CD4-positive, CD25-positive, alpha-beta regulatory T cell (primary cell): ENCODE data around the gene CLTB. TPM values are rescaled to one million over a fixed set of nuclear protein-coding genes. Genes with fewer than 3 reads are reported as not detected.

Experiments used
- ATAC-seq, 2 donors: fragments of 150-1000 bp; cut with Tn5 transposase; one replicate each; pipeline ENCODE4 v1.10.0; 2021; ENCODE audit warnings: low read depth in 2 of 2, moderate number of reproducible peaks in 2 of 2, moderate library complexity in 1 of 2
- DNase-seq, 3 donors: peaks; one replicate each; pipeline versions ENCODE4 v3.0.0 to v3.0.0-alpha.2; 2012 to 2022; ENCODE audit warnings: mixed read lengths in 1 of 3
- H3K27ac ChIP-seq: one replicate; pipeline ENCODE4 v1.7.0; 2013; ENCODE audit warnings: mild to moderate bottlenecking, low read length; ENCODE audit not compliant: insufficient read depth, poor library complexity, severe bottlenecking
- H3K27me3 ChIP-seq: one replicate; pipeline ENCODE4 v1.7.0; 2013; ENCODE audit warnings: low read length; ENCODE audit not compliant: control insufficient read depth, insufficient read depth
- H3K36me3 ChIP-seq: one replicate; pipeline ENCODE4 v1.7.0; 2013; ENCODE audit warnings: mild to moderate bottlenecking, low read length, moderate library complexity; ENCODE audit not compliant: control insufficient read depth, insufficient read depth
- H3K4me1 ChIP-seq: 2 replicates; pipeline ENCODE4 v1.7.0; 2013; ENCODE audit warnings: mild to moderate bottlenecking, low read length; ENCODE audit not compliant: insufficient read depth, control insufficient read depth, poor library complexity, severe bottlenecking
- H3K4me3 ChIP-seq: one replicate; pipeline ENCODE4 v1.7.0; 2013; ENCODE audit warnings: low read depth, mild to moderate bottlenecking, low read length, moderate library complexity
- H3K9me3 ChIP-seq, 2 experiments: 1 replicate in 1 of 2; 2 replicates in 1 of 2; pipeline ENCODE4 v1.7.0; 2013; ENCODE audit warnings: low read length in 2 of 2, mild to moderate bottlenecking in 1 of 2, moderate library complexity in 1 of 2; ENCODE audit not compliant: control insufficient read depth in 2 of 2
- H3K27ac Mint-ChIP-seq, 3 donors: one replicate each; pipeline ENCODE4 v1.8.0; 2020 to 2022; ENCODE audit warnings: mild to moderate bottlenecking in 3 of 3, mixed read lengths in 3 of 3, moderate library complexity in 2 of 3
- H3K27me3 Mint-ChIP-seq: one replicate; pipeline ENCODE4 v1.8.0; 2022; ENCODE audit warnings: mild to moderate bottlenecking, mixed read lengths
- H3K36me3 Mint-ChIP-seq: one replicate; pipeline ENCODE4 v1.8.0; 2020; ENCODE audit warnings: mixed read lengths
- H3K4me1 Mint-ChIP-seq, 4 donors: one replicate each; pipeline ENCODE4 v1.8.0; 2020 to 2022; ENCODE audit warnings: mixed read lengths in 4 of 4, mild to moderate bottlenecking in 1 of 4
- H3K4me3 Mint-ChIP-seq, 4 donors: one replicate each; pipeline ENCODE4 v1.8.0; 2020 to 2022; ENCODE audit warnings: mild to moderate bottlenecking in 4 of 4, mixed read lengths in 4 of 4, moderate library complexity in 3 of 4
- H3K9me3 Mint-ChIP-seq, 7 donors: one replicate each; pipeline ENCODE4 v1.8.0; 2020 to 2022; ENCODE audit warnings: mixed read lengths in 7 of 7, mild to moderate bottlenecking in 3 of 7, moderate library complexity in 2 of 7
- polyA plus RNA-seq, 4 donors: library from polyadenylated mRNA; unstranded; fragments of 300-500 nt; fragmentation: Illumina TruSeq; gene quantifications; one replicate each; pipeline ENCODE4 v1.2.3, GENCODE V29; 2021
- total RNA-seq: library from RNA; stranded (reverse); gene quantifications from one replicate; pipeline ENCODE4 v1.2.3, GENCODE V29; 2022

The CLTB gene
- total and polyA plus RNA-seq, 5 donors from 2014 or later, result 85.9 to 129 (median 93.4) TPM

DNA sequence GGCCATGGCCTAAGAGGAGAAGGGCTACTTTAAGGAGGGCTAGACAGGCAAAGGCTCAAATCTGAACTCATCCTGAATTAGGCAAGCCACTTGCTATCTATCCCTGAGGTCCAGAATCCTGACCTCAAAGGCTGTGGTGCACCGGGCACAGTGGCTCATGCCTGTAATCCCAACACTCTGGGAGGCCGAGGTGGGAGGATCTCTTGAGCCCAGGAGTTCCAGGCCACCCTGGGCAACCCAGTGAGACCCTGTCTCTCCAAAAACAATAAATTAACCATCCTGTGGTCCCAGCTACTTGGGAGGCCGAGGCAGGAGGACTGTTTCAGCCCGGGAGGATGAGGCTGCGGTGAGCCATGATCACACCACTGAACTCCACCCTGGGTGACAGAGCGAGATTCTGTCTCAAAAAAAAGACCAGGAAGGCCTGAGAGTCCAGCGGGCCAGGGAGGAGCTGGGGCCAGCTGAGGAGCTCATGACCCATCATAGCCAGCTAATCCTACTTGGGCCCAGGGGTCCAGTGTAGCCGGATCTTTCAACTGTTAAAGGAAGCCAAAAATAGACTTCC, 31.9 kb downstream of the CLTB start:
- no peak overlapping the region for H3K4me3 ChIP-seq
- no peak overlapping the region for H3K27ac ChIP-seq
- no peaks in the 10 kb centered on the region for H3K27me3 ChIP-seq
- DNase-seq (no peak), ATAC-seq (no peak)
- Mint-ChIP-seq H3K4me3 (no peak overlapping the region), H3K27ac (no peak overlapping the region), H3K4me1 (peaks cover 6 to 33% (median 21%) of the 10 kb centered on the region in 4 donors), H3K36me3 (peaks cover 33% of the 10 kb centered on the region), H3K9me3 (no peaks in the 10 kb centered on the region), H3K27me3 (no peaks in the 10 kb centered on the region)
- peaks cover 24% of the 10 kb centered on the region for H3K4me1 ChIP-seq
- H3K9me3 ChIP-seq, result no peaks in the 10 kb centered on the region
- H3K36me3 ChIP-seq, result peaks cover 53% of the 10 kb centered on the region

DNA sequence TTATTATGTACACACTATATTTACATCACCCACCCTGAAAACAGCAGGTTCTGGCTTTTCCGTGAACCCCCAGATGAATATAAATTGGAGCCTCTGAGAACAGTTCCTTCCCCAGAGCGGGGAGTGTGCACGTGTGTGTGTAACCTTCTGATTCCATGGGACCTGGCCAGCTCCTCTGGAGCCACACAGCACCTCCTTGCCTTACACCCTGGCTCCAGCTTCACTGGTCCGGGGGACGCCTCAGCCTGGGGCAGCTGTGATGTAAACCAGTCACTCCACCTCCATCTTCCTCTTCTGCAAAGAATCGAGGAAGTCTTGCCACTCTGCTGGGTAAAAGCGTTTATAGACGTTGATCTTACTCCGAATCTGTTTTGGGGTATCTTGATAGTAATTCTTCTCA, 32.4 kb downstream of the CLTB start:
- no peaks in the 10 kb centered on the region for H3K27me3 ChIP-seq
- Mint-ChIP-seq H3K4me3 (no peak overlapping the region), H3K27ac (no peak overlapping the region), H3K36me3 (peaks cover 33% of the 10 kb centered on the region), H3K4me1 (peaks cover 6 to 29% (median 20%) of the 10 kb centered on the region in 4 donors), H3K27me3 (no peaks in the 10 kb centered on the region), H3K9me3 (no peaks in the 10 kb centered on the region)
- ATAC-seq (no peak), DNase-seq (no peak)
- no peak overlapping the region for H3K27ac ChIP-seq
- H3K4me3 ChIP-seq, result no peak overlapping the region
- H3K4me1 ChIP-seq, result peaks cover 20% of the 10 kb centered on the region
- H3K36me3 ChIP-seq, result peaks cover 53% of the 10 kb centered on the region
- H3K9me3 ChIP-seq, result no peaks in the 10 kb centered on the region

DNA sequence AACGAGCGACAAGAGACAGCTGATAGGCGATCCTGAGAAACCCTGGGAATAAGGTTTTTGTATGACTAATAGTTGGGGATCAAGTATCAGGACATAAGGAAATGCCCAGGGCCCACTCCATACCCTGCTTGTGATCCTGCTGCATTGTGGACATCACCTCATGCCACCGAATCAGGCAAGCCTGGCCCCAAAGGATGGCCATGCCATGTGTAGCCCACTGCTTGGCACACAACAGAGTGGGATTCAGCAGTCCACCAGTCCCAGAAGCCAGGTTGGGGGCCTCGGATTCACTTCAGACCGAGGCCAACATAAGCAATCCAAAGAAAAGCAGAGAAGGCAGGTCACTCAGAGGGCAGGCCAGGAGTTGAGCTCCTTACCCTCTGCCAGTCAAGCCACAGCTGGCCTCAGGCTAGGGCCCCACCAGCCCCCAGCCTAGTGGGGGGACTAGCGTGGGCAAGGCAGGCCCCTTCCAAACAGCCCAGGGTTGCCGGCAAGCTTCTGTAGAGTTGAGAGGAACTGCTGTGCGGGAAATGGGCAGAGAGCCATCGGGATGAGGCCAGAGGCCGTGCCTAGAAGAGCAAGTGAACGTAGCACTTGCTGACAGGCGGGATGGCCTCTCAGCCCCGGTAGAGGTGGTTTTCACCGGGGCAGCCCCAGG, 33.0 kb downstream of the CLTB start:
- ATAC-seq, result no peak

DNA sequence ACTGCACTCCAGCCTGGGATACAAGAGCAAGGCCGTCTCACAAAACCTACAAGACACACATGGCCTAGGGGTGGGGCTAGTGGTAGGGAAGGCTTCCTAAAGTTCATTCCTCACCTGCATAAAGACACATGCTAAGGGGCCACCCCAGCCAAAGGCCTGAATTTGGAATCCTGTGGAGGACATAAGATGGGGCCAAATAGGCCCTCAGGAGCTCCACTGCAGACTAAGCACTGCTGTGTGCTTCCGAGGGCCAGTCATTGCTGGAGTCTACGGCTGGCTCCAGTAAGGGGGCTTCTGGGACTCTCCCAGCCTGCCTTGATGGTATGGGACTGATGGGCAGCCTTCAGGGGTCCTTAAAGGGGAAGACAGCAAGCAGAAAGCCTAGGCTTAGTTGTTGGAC, 33.6 kb downstream of the CLTB start:
- H3K27me3 Mint-ChIP-seq, result no peaks in the 10 kb centered on the region
- H3K9me3 Mint-ChIP-seq, result no peaks in the 10 kb centered on the region

More for the DNA sequence above, 33.0 kb downstream of the CLTB start:
- no peaks in the 10 kb centered on the region for H3K9me3 Mint-ChIP-seq
- Histone ChIP-seq H3K27me3 (no peaks in the 10 kb centered on the region), H3K36me3 (peaks cover 53% of the 10 kb centered on the region), H3K9me3 (no peaks in the 10 kb centered on the region), H3K27ac (no peak overlapping the region), H3K4me3 (no peak overlapping the region), H3K4me1 (peaks cover 20% of the 10 kb centered on the region)
- no peak for DNase-seq
- H3K4me1 Mint-ChIP-seq, result peaks cover 6 to 27% (median 18%) of the 10 kb centered on the region in 4 donors
- H3K4me3 Mint-ChIP-seq, result peak overlapping the region in 1 of 4 donors; percentile 58
- peaks cover 29% of the 10 kb centered on the region for H3K36me3 Mint-ChIP-seq
- H3K27ac Mint-ChIP-seq, result no peak overlapping the region
- H3K27me3 Mint-ChIP-seq, result no peaks in the 10 kb centered on the region

DNA sequence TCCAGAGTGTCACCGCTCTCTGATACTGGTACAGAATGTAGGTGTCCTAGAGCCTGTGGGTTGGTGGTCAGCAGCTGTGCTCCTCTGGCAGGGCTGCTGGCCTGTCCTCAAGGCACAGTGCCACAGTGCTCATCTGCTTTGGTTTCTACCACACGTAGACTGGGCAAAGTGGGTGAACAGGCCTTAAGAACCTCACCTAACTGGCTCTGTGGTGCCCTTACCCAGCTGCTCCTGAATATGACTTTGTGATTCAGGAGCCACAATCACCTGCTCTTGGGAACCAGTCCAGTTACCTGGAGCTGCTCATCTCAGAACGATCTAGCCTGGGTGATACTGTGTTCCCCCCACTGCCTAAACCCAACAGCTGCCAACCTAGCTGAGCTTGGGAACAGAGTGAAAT, 34.4 kb downstream of the CLTB start:
- no peak overlapping the region for H3K27ac ChIP-seq
- H3K4me1 Mint-ChIP-seq, result peaks cover 6 to 14% (median 10%) of the 10 kb centered on the region in 4 donors
- DNase-seq (no peak), ATAC-seq (no peak)
- peaks cover 28% of the 10 kb centered on the region for H3K36me3 Mint-ChIP-seq
- no peak overlapping the region for H3K4me3 Mint-ChIP-seq
- no peaks in the 10 kb centered on the region for H3K27me3 ChIP-seq
- H3K9me3 ChIP-seq, result no peaks in the 10 kb centered on the region
- no peak overlapping the region for H3K27ac Mint-ChIP-seq
- no peaks in the 10 kb centered on the region for H3K27me3 Mint-ChIP-seq
- H3K36me3 ChIP-seq, result peaks cover 53% of the 10 kb centered on the region
- H3K4me3 ChIP-seq, result no peak overlapping the region
- peaks cover 7% of the 10 kb centered on the region for H3K4me1 ChIP-seq
- H3K9me3 Mint-ChIP-seq, result no peaks in the 10 kb centered on the region

More for the DNA sequence above, 33.6 kb downstream of the CLTB start:
- Mint-ChIP-seq H3K36me3 (peaks cover 28% of the 10 kb centered on the region), H3K4me1 (peaks cover 6 to 22% (median 15%) of the 10 kb centered on the region in 4 donors), H3K4me3 (peak overlapping the region in 1 of 4 donors; percentile 58), H3K27ac (no peak overlapping the region)
- H3K27ac ChIP-seq, result no peak overlapping the region
- no peaks in the 10 kb centered on the region for H3K27me3 ChIP-seq
- H3K4me3 ChIP-seq, result no peak overlapping the region
- ATAC-seq, result no peak
- peaks cover 53% of the 10 kb centered on the region for H3K36me3 ChIP-seq
- DNase-seq, result no peak
- H3K9me3 ChIP-seq, result no peaks in the 10 kb centered on the region
- peaks cover 14% of the 10 kb centered on the region for H3K4me1 ChIP-seq

DNA sequence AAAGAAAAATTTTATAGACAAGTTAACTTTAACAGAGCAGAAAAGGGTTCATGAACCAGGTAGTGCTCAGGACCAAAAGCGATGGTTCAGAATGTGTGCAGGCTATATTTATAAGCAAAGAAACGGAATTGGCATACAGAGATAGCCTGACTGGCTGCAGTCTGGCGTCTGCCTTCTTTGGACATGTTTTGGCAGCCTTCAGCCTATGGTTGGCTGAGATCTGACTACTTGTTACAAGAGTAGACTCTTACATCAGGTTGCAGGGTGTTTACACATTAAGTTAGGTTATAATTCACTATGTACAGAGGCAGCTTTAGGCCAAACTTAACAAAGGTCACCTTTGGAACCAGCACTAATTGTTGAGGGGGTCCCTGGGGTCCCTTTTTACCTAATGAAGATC, 34.9 kb downstream of the CLTB start:
- Mint-ChIP-seq H3K9me3 (no peaks in the 10 kb centered on the region), H3K4me1 (peaks cover 2 to 9% (median 7%) of the 10 kb centered on the region in 4 donors), H3K27ac (no peak overlapping the region), H3K4me3 (no peak overlapping the region), H3K27me3 (no peaks in the 10 kb centered on the region), H3K36me3 (peaks cover 28% of the 10 kb centered on the region)
- Histone ChIP-seq H3K9me3 (no peaks in the 10 kb centered on the region), H3K4me3 (no peak overlapping the region), H3K27me3 (no peaks in the 10 kb centered on the region), H3K4me1 (peaks cover 1% of the 10 kb centered on the region), H3K36me3 (peaks cover 52% of the 10 kb centered on the region), H3K27ac (no peak overlapping the region)
- ATAC-seq (no peak), DNase-seq (no peak)

DNA sequence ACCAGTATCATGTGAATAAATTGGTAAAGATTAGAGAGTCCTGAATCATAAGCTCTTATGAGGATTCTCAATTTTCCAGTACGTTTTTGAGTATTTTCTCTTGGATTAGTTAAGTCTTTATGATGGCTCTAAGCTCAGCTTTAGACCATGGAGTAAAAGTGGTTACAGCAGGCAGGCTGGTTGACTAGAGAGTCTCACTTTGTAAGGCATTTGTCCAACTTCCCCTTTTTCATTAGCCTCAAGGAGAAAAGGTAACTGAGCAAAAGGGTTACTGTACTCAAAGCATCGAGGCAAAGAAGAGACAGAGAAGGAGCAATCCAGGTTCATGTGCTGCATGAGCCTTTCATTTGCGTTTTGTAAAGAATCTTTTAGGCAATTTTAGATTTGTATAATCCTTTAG, 36.5 kb downstream of the CLTB start:
- no peak for ATAC-seq
- Mint-ChIP-seq H3K27ac (no peak overlapping the region), H3K36me3 (peaks cover 20% of the 10 kb centered on the region), H3K4me3 (no peak overlapping the region), H3K9me3 (no peaks in the 10 kb centered on the region), H3K4me1 (peaks cover 0 to 6% (median 0%) of the 10 kb centered on the region in 4 donors), H3K27me3 (no peaks in the 10 kb centered on the region)
- DNase-seq, result no peak
- no peaks in the 10 kb centered on the region for H3K9me3 ChIP-seq
- no peak overlapping the region for H3K4me3 ChIP-seq
- no peak overlapping the region for H3K27ac ChIP-seq
- no peaks in the 10 kb centered on the region for H3K27me3 ChIP-seq
- H3K36me3 ChIP-seq, result peaks cover 41% of the 10 kb centered on the region
- H3K4me1 ChIP-seq, result no peaks in the 10 kb centered on the region
